NCI-H1092 treated with DMSO at 0.1 percent for 48 hours (cell line): Measurements from ENCODE around the gene FSIP1.
"Not testable (repeated sequence)": the region's sequence is repeated elsewhere in the genome, so short reads cannot be mapped to it uniquely, and the experiment has no call there.

Experiments
- DNase-seq: peaks from one replicate; lab custom pipeline; 2025; lab: John Stamatoyannopoulos, UW

FSIP1 gene

GRCh38 chr15:39782441-39783138, at the start of gene FSIP1:
Gene FSIP1 (minus strand): TSS chr15:39782841. CDS start chr15:39776524, 6,317 bp downstream.
- peak; percentile 91 for DNase-seq

- no peak for DNase-seq
Observed at GRCh38 chr15:39830166-39830565, 47.5 kb upstream of the FSIP1 start.

- peak; percentile 57 for DNase-seq
Observed at GRCh38 chr15:39828374-39828931, 45.8 kb upstream of the FSIP1 start.

- no peak for DNase-seq
Observed at GRCh38 chr15:39826975-39827374, 44.3 kb upstream of the FSIP1 start.

- DNase-seq, result no peak
Observed at GRCh38 chr15:39823634-39824033, 41.0 kb upstream of the FSIP1 start.

GRCh38 chr15:39820050-39820602, 37.5 kb upstream of the FSIP1 start:
- DNase-seq, result no peak

- DNase-seq, result no peak
Observed at GRCh38 chr15:39819533-39819932, 36.9 kb upstream of the FSIP1 start.

- DNase-seq, result no peak
Observed at GRCh38 chr15:39817892-39818291, 35.3 kb upstream of the FSIP1 start.

- no peak for DNase-seq
Observed at GRCh38 chr15:39814489-39814888, 31.8 kb upstream of the FSIP1 start.

GRCh38 chr15:39812651-39813050, 30.0 kb upstream of the FSIP1 start:
- DNase-seq, result not testable (repeated sequence)

GRCh38 chr15:39808909-39809308, 26.3 kb upstream of the FSIP1 start:
- no peak for DNase-seq

- no peak for DNase-seq
Observed at GRCh38 chr15:39807791-39808190, 25.1 kb upstream of the FSIP1 start.

GRCh38 chr15:39804026-39804425, 21.4 kb upstream of the FSIP1 start:
- DNase-seq, result no peak

- DNase-seq, result no peak
Observed at GRCh38 chr15:39803016-39803415, 20.4 kb upstream of the FSIP1 start.

- DNase-seq, result peak; percentile 12
Observed at GRCh38 chr15:39801641-39802309, 19.1 kb upstream of the FSIP1 start.

- no peak for DNase-seq
Observed at GRCh38 chr15:39799552-39800011, 16.9 kb upstream of the FSIP1 start.

GRCh38 chr15:39798382-39798781, 15.7 kb upstream of the FSIP1 start:
- DNase-seq, result no peak

- no peak for DNase-seq
Observed at GRCh38 chr15:39797407-39797806, 14.8 kb upstream of the FSIP1 start.

GRCh38 chr15:39796601-39797000, 14.0 kb upstream of the FSIP1 start:
- DNase-seq, result no peak

- no peak for DNase-seq
Observed at GRCh38 chr15:39795486-39795885, 12.8 kb upstream of the FSIP1 start.

- DNase-seq, result no peak
Observed at GRCh38 chr15:39794954-39795353, 12.3 kb upstream of the FSIP1 start.

- DNase-seq, result no peak
Observed at GRCh38 chr15:39793923-39794322, 11.3 kb upstream of the FSIP1 start.

- DNase-seq, result no peak
Observed at GRCh38 chr15:39792844-39793335, 10.2 kb upstream of the FSIP1 start.
